Measurements from ENCODE around the gene PCSK2.

DNA sequence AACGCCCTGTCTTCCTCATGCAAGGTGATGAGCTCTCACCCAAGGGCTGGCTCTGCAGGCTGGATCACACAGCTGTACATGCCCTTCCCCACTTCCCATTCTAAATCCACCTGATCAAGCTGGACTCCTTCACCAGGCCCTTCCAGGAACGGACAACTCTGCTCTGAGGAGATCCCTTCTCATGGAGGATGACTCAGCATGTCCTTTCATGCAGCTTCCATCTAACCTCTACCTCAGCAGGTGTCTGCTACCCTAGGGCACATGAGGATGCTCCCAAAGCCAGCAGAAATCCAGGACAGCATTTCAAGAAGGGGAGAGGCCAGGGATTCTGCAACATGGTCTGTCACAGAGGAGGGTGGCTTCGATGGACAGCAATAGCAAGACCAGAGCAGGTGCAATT lies 61.2 kb downstream of the PCSK2 start:
- TF ChIP-seq, protein P1, sequence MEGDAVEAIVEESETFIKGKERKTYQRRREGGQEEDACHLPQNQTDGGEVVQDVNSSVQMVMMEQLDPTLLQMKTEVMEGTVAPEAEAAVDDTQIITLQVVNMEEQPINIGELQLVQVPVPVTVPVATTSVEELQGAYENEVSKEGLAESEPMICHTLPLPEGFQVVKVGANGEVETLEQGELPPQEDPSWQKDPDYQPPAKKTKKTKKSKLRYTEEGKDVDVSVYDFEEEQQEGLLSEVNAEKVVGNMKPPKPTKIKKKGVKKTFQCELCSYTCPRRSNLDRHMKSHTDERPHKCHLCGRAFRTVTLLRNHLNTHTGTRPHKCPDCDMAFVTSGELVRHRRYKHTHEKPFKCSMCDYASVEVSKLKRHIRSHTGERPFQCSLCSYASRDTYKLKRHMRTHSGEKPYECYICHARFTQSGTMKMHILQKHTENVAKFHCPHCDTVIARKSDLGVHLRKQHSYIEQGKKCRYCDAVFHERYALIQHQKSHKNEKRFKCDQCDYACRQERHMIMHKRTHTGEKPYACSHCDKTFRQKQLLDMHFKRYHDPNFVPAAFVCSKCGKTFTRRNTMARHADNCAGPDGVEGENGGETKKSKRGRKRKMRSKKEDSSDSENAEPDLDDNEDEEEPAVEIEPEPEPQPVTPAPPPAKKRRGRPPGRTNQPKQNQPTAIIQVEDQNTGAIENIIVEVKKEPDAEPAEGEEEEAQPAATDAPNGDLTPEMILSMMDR (IDR thresholded peaks at IDR 0.05) = no peak
- TF ChIP-seq POLR2AphosphoS5 (IDR thresholded peaks at IDR 0.05) (no peak), POLR2A (IDR thresholded peaks at IDR 0.05) (no peak)
